Gastroesophageal sphincter (tissue), 4 donors: ENCODE measurements around the gene MSMP. TPM values are rescaled to one million over a fixed set of nuclear protein-coding genes. Genes with fewer than 3 reads are reported as not detected.
A peak's percentile ranks its signal among the peaks of the same experiment; 100 is the strongest.

Experiments
- ATAC-seq: fragments of 150-250 bp; one replicate; pipeline ENCODE4 v1.9.1; 2016; ENCODE audit warnings: mild to moderate bottlenecking, moderate library complexity
- H3K27ac ChIP-seq, 4 donors: fragments of 200-600 bp; sonication (generic) in 3 of 4; 1 replicate in 3 of 4; 2 replicates in 1 of 4; pipeline ENCODE4 v1.5.1; 2016 to 2019
- H3K27me3 ChIP-seq: fragments of 200-600 bp; sonication (generic); one replicate; pipeline ENCODE4 v1.5.1; 2019
- H3K36me3 ChIP-seq, 2 donors: fragments of 200-600 bp; sonication (generic); one replicate each; pipeline ENCODE4 v1.5.1; 2019; ENCODE audit warnings: control low read depth in 1 of 2
- H3K4me1 ChIP-seq, 3 donors: fragments of 200-600 bp; sonication (generic); 1 replicate in 2 of 3; 2 replicates in 1 of 3; pipeline ENCODE4 v1.5.1; 2016 to 2019; ENCODE audit warnings: control low read depth in 2 of 3
- H3K4me3 ChIP-seq, 2 donors: fragments of 200-600 bp; sonication (generic); one replicate each; pipeline ENCODE4 v1.5.1; 2019; ENCODE audit warnings: mild to moderate bottlenecking in 1 of 2, moderate library complexity in 1 of 2
- H3K9me3 ChIP-seq, 3 donors: fragments of 200-600 bp; sonication (generic); one replicate each; pipeline ENCODE4 v1.5.1; 2017 to 2019; ENCODE audit warnings: control low read depth in 2 of 3
- CTCF ChIP-seq, 4 experiments: fragments of 200-600 bp in 2 of 4; fragments of 450-650 bp in 2 of 4; sonication (generic) in 1 of 4; IDR thresholded peaks; one replicate each; pipeline ENCODE4 v1.5.1; 2017 to 2019; ENCODE audit warnings: antibody characterized with exemption in 4 of 4, mild to moderate bottlenecking in 2 of 4, moderate library complexity in 2 of 4
- EP300 ChIP-seq: sonication (generic); formaldehyde crosslinking; IDR thresholded peaks from one replicate; pipeline ENCODE4 v1.6.1; 2017; ENCODE audit warnings: antibody characterized with exemption, mild to moderate bottlenecking
- POLR2A ChIP-seq, 2 donors: fragments of 450-650 bp; IDR thresholded peaks; one replicate each; pipeline ENCODE4 v1.6.1; 2017; ENCODE audit warnings: antibody characterized with exemption in 2 of 2, mild to moderate bottlenecking in 2 of 2, moderate library complexity in 1 of 2
- POLR2AphosphoS5 ChIP-seq: sonication (generic); formaldehyde crosslinking; IDR thresholded peaks from one replicate; pipeline ENCODE4 v1.6.1; 2017; ENCODE audit warnings: antibody characterized with exemption
- WGBS, 2 donors: methylation state at CpG; one replicate each; pipeline ENCODE4 v1.1.5; 2018; ENCODE audit warnings: low coverage in 1 of 2; 5-methylcytosine and 5-hydroxymethylcytosine counted together
- total RNA-seq, 4 donors: library from RNA; depleted of rRNA; stranded (reverse); fragments of >200 nt; gene quantifications; one replicate each; pipeline ENCODE4 v1.1.0, GENCODE V29; 2016

The MSMP gene
- total RNA-seq, 4 donors from 2014 or later, result 2.0 TPM; not detected in 3

GRCh38 chr9:35745569-35745968, 8.5 kb downstream of the MSMP start:
- ATAC-seq, result no peak
- Histone ChIP-seq H3K36me3 (peaks cover 0 to 50% of the 10 kb centered on the region in 2 donors), H3K27me3 (no peaks in the 10 kb centered on the region), H3K27ac (peak overlapping the region in 3 of 4 donors; percentile 34 to 93 (median 90)), H3K4me1 (peaks cover 0 to 69% (median 29%) of the 10 kb centered on the region in 3 donors), H3K4me3 (peak overlapping the region; percentile 67 to 76), H3K9me3 (no peaks in the 10 kb centered on the region)
- WGBS, 2 donors, result 17 to 40% methylated on average over 1 of the region's 1 CpG
- TF ChIP-seq EP300, result no peak
- no peak for TF ChIP-seq CTCF (IDR thresholded peaks at IDR 0.05)
- no peak for TF ChIP-seq POLR2A (IDR thresholded peaks at IDR 0.05)
- TF ChIP-seq POLR2AphosphoS5, result no peak

GRCh38 chr9:35743880-35744518, 10.1 kb downstream of the MSMP start:
- ATAC-seq, result no peak
- peaks cover 0 to 61% of the 10 kb centered on the region in 2 donors for H3K36me3 ChIP-seq
- H3K27ac ChIP-seq, result peak overlapping the region in 3 of 4 donors; percentile 36 to 58 (median 39)
- H3K4me1 ChIP-seq, result peaks cover 0 to 58% (median 20%) of the 10 kb centered on the region in 3 donors
- H3K4me3 ChIP-seq, result no peak overlapping the region
- TF ChIP-seq POLR2AphosphoS5 (no peak), EP300 (no peak), POLR2A (IDR thresholded peaks at IDR 0.05) (no peak), CTCF (IDR thresholded peaks at IDR 0.05) (no peak)
- H3K9me3 ChIP-seq, result no peaks in the 10 kb centered on the region
- WGBS, 2 donors, result 58 to 87% methylated on average over 2 to 7 of the region's 8 CpGs
- no peaks in the 10 kb centered on the region for H3K27me3 ChIP-seq

- H3K27me3 ChIP-seq, result no peaks in the 10 kb centered on the region
- ATAC-seq, result no peak
- peak overlapping the region in 2 of 4 donors; percentile 36 to 58 for H3K27ac ChIP-seq
- H3K4me1 ChIP-seq, result peaks cover 0 to 58% (median 20%) of the 10 kb centered on the region in 3 donors
- H3K36me3 ChIP-seq, result peaks cover 0 to 67% of the 10 kb centered on the region in 2 donors
- WGBS, 2 donors, result 50 to 51% methylated on average over 2 of the region's 2 CpGs
- no peak overlapping the region for H3K4me3 ChIP-seq
- no peaks in the 10 kb centered on the region for H3K9me3 ChIP-seq
- TF ChIP-seq POLR2A (IDR thresholded peaks at IDR 0.05), result no peak
- no peak for TF ChIP-seq CTCF (IDR thresholded peaks at IDR 0.05)
- TF ChIP-seq POLR2AphosphoS5, result no peak
- TF ChIP-seq EP300, result no peak
Measured at GRCh38 chr9:35743452-35743851, 10.6 kb downstream of the MSMP start.

- Histone ChIP-seq H3K9me3 (no peaks in the 10 kb centered on the region), H3K36me3 (peaks cover 0 to 84% of the 10 kb centered on the region in 2 donors), H3K4me1 (peaks cover 0 to 47% (median 13%) of the 10 kb centered on the region in 3 donors), H3K27me3 (no peaks in the 10 kb centered on the region), H3K27ac (peak overlapping the region in 2 of 4 donors; percentile 8 to 12), H3K4me3 (no peak overlapping the region)
- 63 to 68% methylated on average over 2 to 7 of the region's 7 CpGs for WGBS, 2 donors
- TF ChIP-seq CTCF (IDR thresholded peaks at IDR 0.05) (no peak), POLR2AphosphoS5 (no peak), POLR2A (IDR thresholded peaks at IDR 0.05) (no peak), EP300 (no peak)
- no peak for ATAC-seq
Measured at GRCh38 chr9:35741740-35742139, 12.3 kb downstream of the MSMP start.

- Histone ChIP-seq H3K36me3 (peaks cover 0 to 99% of the 10 kb centered on the region in 2 donors), H3K27ac (peak overlapping the region in 3 of 4 donors; percentile 3 to 45 (median 8)), H3K27me3 (no peaks in the 10 kb centered on the region), H3K4me3 (no peak overlapping the region), H3K9me3 (no peaks in the 10 kb centered on the region), H3K4me1 (peaks cover 0 to 43% (median 0%) of the 10 kb centered on the region in 3 donors)
- ATAC-seq, result no peak
- TF ChIP-seq CTCF (IDR thresholded peaks at IDR 0.05) (no peak), EP300 (no peak), POLR2AphosphoS5 (no peak), POLR2A (IDR thresholded peaks at IDR 0.05) (no peak)
- WGBS, 2 donors, result 92% methylated on average over 4 of the region's 6 CpGs; no CpG with 5 or more reads in 1 of the 2 donors
Measured at GRCh38 chr9:35740243-35740642, 13.8 kb downstream of the MSMP start.
